HG02973 (cell line): ENCODE measurements around the gene KCNA1.

ENCODE experiments used
- ATAC-seq: cut with Tn5 transposase; IDR thresholded peaks from one replicate; pipeline ENCODE4 v1.9.1; 2021; ENCODE audit warnings: moderate library complexity; ENCODE audit not compliant: unreplicated experiment

The KCNA1 gene

DNA sequence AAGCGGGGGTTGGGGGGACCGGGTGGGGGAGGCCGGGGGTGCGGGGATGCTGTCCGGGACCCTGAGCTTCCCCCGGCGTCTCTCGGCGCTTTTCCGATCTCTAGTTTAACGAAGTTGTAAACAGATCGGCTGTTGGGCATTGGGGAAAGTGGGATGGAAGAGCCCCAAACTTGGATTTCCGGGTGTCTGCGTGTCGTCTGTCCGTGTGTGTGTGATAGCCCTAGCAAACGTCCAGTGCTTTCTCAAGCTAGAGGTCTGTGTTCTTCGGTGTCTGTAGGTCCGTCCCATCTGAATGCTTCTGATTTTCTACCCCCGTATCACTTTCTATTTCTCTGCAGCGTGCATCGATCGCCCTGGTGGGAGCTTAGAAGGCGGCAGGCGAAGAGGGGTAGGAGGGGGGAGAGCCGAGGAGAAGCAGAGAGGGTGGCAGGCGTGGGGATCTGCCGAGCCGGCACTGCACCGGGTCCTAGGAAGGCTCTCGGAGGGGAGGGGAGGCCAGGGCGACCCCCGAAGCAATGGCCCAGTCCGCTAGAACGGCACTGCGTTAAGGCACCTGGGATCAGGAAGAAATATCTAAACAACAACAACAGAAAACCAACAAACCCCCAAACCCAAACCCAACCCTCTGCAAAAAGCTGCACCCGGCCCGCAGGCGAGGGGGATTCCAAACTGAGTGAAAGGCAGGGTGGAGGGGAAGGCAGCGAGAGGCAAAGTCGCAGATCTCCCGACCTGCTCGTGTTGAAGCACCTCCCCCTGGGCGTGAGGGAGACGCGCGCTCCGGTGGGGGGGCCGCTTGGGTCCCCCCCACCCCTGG lies 1.0 kb downstream of the KCNA1 start:
- no peak for ATAC-seq

DNA sequence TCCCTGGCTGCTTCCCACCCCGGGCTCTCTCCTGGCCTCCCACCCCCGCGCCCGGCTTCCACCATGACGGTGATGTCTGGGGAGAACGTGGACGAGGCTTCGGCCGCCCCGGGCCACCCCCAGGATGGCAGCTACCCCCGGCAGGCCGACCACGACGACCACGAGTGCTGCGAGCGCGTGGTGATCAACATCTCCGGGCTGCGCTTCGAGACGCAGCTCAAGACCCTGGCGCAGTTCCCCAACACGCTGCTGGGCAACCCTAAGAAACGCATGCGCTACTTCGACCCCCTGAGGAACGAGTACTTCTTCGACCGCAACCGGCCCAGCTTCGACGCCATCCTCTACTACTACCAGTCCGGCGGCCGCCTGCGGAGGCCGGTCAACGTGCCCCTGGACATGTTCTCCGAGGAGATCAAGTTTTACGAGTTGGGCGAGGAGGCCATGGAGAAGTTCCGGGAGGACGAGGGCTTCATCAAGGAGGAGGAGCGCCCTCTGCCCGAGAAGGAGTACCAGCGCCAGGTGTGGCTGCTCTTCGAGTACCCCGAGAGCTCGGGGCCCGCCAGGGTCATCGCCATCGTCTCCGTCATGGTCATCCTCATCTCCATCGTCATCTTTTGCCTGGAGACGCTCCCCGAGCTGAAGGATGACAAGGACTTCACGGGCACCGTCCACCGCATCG lies 1.8 kb downstream of the KCNA1 start:
- no peak for ATAC-seq

DNA sequence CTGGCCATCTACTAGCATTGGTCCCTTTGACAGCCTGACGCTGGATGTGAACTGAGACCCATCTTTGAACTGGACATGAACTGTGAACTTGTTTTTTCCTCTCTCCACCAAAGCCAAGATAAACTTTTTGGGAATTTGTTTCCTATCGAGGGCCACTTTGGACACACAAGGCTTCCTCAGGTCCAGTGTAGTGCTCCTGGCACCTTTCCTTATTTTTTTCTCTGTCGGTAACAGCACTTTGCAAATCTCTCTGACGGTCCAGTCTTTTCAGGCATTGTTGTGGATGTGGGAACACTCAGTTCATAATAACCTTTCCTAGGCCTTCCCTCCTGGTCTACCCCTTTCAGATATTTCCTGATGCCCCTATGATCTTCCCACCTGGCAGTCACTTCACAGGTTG lies 5.0 kb downstream of the KCNA1 start:
- ATAC-seq: no peak

DNA sequence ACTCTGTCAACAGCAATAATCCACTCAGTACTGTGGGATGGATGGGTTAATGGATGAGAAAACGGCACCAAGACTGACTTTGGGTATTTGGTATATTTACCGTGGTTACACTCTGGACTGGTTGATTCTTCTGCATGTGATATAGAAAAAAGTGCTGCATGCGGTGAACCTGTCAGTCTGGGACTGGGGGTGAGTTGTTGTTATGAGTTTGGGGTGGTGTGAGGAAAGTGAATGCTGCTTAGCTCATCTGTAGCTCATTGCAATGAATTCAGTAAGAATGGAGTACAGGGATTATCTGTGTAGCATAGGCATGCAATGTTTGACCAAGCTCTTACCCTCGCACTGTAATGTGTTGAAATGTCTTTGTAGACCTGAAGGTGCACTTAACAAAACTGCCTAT lies 6.0 kb downstream of the KCNA1 start:
- no peak for ATAC-seq

DNA sequence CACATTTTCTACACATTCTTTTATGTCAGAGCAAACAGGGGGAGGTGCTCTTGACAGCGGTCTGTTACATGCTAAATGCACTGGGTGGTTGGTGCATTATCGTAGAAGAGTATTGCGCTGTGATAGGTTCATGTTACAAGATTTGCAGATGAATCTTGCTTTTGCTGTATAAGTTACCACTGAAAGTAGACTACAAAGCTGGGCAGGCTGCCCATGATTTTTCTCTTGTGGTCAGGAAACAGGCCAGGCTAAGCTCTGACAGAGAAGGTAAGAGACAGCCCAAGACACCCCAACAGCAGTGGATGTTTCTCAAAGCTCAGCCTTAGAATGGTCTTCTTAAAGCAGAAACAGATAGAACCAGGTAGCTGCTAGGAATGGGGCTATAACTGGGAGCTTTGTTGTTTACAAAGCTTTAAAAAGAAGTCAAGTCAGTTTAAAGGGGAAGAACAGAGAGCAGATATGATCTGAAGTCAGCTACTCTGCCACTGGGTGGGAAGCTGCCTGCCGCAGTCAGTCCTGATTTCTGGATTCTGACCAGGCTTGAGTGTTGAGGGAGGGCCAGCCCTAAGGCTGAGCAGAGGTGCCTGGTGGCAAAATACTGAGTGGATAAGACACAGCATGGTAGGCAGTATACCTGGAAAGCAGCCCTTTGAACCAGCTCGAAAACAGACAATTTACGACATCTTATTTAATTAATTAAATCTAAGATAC lies 9.4 kb downstream of the KCNA1 start:
- ATAC-seq: no peak

DNA sequence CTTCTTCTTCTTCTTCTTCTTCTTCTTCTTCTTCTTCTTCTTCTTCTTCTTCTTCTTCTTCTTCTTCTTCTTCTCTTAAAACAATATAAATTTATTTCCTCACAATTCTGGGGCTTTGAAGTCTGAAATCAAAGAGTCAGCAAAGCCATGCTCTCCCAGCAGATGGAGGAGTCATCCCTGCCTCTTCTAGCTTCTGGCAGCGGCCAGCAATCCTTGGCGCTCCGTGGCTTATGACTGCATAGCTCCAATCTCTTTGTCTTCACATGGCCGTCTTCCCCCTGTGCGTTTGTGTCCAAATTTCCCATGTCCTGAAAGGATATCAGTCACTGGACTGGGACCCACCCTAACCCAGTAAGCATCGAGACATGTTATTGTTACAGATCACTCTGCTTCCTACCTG lies 22.9 kb downstream of the KCNA1 start:
- no peak for ATAC-seq

DNA sequence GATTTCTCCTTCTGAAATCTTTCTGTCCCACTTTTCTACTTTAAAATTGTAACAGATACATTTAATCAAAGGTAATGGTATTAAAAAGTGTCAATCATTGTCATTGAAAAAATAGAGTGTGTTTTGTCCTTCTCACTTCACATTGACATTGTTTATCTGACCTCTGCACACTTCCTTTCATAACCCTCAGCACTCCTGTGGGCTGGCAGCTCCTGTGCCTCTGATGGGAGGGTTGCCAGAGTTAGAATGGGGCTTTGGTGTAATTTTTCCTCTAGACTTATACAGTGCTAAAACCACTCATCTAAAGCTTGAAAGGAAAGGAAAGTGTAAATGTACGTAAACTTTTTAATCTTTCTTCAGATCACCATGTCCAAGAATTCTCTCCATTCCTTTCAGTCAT lies 23.7 kb downstream of the KCNA1 start:
- ATAC-seq: no peak

DNA sequence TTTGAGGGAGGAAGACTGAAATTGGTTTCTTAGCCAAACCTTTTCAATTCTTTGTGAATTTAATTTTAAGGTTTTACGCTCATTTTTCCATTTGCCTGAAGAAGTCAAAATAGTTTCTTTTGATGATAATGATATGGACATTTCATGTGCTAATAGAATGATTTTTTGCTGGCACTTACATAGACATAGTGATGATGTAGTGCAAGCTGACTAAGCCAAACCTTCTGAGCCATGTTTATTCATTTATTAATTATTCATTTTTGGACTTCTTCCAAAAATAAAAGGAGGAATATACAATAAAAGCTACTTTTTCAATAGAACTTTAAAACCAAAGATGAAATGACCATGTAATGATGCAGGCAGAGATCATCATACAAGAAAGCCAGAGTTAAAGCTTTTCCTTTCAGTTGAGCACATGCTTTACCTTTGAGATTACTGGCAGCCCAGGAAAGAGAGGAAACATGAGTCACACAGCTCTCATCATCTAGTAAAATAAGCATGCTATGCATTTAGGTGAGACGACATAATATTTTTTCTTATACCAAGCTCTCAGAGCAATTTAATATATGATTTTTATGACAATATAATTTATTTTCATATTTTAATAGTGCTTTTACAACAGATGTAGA lies 24.8 kb downstream of the KCNA1 start:
- no peak for ATAC-seq

DNA sequence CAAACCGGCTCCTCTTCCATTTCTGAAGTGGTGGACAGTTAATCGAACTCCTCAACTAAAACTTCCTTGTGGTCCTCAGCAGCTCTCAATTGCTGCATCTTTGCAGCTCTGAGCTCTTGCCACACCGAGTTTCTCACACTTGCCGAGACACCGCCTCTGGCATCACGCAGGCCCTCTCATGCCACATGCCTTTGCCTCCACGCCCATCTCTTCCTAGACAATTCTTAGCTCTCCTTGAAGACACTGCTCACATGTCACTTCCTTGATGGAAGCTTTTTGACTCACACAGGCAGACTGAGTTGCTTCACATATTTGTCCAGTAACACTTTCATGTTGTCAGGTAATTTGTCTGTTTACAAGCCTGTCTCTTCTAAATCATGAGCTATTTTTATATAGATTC lies 29.2 kb downstream of the KCNA1 start:
- ATAC-seq: no peak

DNA sequence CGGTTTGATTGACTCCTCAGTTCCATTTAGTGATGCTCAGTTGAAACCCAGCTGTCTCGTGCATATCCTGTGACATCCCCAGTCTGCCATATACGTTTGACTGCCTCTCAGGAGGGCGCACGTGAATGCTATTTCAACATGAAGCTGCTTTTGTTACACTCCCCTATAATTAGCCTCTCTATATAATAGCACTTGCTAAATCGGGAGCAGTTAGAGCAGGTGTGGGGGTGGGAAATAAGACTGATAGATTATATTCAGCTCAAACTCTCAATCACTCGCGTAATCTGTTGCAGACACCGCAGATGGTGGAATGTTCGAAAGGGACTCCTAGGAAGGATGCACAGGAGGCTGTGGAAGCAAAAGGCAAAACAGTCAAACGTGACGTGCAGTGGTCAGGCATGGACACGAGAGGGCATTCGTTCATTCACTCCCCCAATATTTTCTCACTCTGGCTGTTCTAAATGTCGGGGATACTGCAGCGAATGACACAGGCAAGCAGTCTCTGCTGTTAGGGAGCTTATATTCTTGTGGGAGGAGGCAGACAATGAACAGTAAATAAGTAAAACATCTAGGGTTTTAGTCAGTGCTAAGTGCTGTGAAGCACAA lies 29.8 kb downstream of the KCNA1 start:
- ATAC-seq: no peak

DNA sequence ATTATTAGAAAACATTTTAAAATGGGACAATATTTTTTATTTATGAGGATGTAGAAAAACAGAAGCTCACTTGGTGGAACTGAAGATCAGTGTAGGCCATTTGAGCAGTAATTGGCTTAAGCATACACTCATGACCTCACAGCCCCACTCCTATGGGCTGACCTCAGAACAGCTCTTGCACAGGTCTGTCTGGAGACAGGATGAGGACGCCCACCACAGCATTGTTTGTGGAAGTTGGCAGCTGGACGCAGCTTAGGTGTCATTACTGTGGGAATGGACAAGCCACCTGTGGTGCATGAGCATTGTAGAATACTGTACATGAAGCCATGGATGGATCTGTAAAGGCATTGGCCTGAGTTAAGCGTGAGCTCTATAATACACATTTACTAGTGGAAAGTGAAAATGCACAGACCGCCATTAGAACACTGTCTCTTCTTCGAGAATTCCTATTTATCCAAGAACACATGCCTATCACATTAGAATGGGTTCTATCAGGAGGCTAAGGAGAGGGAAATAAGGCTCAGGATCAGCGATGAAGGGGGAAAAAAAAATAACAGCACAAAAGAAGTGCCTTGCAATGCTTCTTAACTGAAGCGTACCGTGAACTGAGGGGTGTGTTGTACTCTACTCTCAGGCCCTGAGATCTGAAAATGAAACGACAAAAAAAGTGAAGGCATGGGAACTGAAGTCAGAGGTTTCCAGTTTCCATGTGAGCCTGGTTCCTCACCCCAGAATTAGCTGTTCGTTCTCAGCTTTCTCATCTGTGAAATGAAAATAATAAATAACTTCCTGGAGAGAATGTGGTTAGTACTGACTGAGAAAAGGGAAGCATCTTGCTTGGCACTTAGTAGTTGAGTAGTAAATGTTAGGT lies 33.6 kb downstream of the KCNA1 start:
- peak; percentile 81 for ATAC-seq

DNA sequence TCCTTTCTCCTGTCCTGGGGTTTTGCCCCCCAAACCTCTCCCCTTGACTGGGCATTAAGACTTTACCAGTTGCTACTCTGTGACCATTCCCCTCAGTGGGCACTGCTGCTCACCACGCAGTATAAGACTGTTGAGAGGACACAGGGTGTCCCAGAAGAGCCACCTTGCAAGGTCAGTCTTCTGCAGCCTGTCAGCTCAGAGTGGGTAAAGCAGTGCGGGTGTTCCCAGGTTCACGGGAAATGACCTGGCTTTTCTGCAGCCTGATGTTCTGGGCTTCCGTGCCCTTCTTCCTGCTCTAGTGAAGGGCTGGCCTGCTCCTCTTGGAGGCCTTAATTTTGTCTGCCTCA lies 34.2 kb downstream of the KCNA1 start:
- ATAC-seq: peak; percentile 26

DNA sequence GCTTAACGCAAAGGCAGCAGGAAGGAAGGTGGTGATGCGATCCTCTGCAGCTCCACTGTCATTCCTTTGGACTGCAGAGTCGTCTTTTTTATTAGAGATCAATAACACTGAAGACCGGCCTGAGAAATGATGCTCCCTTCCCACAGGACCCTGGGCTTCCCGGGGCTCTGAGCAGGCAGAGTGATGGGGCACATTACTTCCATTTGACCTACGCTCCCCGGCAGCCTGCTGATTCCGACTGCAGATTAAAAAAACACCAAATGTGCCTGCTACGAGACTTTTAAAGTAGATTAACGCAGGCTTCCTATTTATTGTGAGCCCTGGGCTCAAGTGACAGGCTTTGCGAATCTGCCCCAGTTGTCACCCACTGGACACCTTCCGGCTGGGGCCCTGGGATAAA lies 37.5 kb downstream of the KCNA1 start:
- no peak for ATAC-seq

DNA sequence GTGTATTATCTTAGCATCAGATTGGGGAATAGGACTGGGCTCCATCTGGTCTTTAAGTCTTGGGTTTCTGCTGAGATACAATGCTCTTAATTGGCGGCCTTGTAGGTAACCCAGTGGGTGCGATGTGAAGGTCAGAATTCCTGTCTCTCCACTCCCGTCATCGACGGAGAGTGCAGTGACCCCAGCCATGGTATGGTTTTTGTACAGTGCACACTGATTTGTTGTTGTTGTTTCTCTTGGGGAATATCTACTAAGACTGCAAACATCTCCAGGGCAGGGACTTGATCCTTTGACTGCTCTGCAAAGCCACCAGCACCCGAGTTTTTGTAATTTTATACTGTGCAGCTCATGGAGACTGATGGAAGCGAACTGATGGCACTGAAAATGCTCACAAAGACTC lies 41.4 kb downstream of the KCNA1 start:
- ATAC-seq: no peak

DNA sequence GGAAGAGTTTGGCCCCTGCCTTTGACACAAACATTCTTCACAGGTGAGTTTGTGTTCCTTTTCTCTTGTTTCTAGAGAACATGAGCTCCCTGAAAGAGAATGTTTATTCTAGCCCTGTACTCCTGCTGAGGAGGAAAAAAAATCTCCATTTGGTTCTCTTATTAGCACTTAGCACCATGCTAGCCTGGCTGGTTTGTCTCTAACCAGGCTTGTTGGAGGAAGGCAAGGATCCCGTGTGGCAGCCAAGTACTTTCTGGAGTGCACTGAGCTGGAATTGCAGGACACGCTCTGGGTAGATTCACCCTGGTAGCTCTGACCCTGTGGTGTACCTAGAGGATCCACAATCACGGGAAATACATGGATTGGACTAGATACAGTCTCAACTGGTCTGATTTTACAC lies 41.9 kb downstream of the KCNA1 start:
- ATAC-seq: no peak

DNA sequence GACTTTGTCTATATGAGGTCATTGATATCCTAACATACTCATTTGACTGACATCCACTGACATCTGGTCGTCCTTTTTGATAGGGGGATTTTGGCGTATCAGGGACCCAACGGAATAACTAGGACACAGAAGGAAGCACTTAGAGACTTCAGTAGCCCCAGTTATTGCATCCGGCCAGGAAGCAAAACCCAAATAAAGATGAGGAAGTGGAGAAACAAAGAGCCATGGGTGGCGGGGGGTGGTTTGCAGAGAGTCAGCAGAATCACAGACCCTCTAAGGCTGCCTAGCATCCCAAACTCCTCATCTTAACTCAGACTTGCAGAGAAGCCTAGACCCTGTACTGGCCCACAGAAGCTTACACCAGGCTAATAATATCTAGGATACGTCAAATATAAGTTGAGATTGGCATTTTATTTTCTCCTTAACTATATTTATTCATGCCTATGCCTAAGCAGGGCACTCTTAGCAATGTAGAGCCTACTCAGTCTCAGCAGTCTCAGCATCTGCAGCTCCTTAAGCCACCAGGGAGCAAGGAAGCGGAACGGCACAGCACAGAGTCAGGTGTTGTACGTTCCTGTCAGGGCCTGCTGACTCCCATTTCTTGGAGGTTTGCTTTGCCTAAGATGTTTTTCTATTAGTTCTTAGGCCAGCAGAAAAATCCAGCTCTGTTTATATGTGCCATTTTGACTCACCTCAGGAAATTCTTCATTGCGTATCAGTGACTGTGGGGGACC lies 45.1 kb downstream of the KCNA1 start:
- no peak for ATAC-seq

DNA sequence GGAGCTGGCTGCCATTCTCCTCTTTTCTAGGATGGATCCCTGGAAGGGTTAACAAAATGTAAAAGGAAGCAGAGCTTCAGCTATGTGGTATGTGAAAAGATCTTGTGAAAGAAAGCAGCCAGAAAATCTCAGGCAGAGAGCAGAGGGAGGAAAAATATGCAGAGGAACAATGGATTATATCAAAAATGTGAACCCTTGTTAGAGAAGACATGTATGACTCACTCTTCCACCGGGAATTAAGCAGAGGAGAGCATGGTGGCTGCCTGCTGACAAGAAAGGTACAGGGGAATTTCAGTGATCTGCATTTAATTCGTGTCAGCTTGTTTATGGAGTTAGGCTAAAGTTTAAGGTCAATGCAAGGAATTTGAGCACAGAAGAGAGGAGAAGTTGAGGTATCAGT lies 46.3 kb downstream of the KCNA1 start:
- no peak for ATAC-seq

DNA sequence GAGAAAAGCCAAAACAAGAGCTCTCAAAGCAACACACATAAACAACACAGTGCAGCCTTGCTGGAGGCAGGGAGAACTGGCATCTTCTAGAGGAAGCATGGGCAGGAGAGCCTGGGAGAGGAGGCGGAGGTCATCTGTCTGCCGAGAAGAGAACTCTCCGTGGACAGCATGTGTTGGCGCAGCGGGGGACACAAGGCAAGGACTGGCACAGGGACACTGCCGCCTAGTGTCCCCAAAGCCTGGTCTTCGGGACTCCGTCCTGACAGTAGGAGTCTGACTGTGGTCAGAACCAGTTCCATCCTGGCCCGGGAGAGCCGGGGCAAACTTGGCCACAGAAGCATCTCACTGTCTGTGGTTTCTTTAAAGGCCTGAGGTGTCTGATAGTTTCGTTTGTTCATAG lies 47.3 kb downstream of the KCNA1 start:
- no peak for ATAC-seq

DNA sequence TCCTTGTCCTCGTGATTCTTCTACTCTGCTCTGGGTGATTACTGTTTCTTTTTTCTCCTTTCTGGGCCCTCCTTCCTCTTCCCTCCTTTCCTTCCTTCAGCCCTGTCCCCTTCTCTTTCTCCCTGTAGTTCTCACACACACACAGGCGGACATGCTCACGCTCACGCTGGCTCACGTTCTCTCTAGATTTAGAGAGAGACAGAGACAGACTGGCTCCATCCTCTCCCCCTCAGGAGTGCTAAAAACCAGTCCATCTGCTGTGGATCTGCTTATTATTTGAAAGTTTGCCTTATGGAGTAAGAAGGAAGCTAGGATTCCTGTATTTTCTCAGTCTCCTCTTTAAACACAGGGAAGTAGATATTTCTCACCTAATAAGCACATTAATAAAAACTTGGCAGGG lies 48.1 kb downstream of the KCNA1 start:
- no peak for ATAC-seq
